ELR (cell line): ENCODE results near the gene SPPL3.
"Not testable (repeated sequence)": the region's sequence is repeated elsewhere in the genome, so short reads cannot be mapped to it uniquely, and the experiment has no call there.

Source experiments
- DNase-seq: peaks from one replicate; pipeline ENCODE4 v3.0.0-alpha.2; 2015; ENCODE audit warnings: low read depth

SPPL3 gene, protein sequence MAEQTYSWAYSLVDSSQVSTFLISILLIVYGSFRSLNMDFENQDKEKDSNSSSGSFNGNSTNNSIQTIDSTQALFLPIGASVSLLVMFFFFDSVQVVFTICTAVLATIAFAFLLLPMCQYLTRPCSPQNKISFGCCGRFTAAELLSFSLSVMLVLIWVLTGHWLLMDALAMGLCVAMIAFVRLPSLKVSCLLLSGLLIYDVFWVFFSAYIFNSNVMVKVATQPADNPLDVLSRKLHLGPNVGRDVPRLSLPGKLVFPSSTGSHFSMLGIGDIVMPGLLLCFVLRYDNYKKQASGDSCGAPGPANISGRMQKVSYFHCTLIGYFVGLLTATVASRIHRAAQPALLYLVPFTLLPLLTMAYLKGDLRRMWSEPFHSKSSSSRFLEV

DNA sequence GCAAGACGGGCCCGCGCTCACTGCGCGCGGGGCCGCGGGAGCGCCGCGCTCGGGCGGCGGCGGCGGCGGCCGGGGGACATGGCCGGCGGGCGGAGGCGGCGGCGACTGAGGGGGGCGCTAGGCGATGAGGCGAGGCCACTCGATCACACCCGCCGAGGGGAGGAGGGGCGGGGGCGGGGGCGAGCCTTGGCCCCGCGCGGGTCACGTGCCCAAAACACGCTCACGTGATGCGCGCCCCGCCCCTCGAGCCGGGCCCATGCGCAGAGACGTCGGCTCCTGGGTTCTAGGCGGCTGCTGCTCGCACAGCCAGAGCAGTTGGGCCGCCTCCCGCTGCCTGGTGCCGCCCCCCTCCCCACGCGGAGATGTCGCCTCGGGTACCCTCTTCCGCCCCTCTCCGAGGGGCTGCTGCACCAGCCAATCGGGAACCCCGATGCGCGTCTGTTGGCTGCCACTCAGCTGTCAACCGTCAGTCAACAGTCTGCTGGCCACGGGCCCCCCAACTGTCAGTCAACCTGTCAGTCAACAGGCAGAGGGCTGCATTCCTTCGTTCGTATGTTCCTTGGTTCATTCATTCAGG is at the start of gene SPPL3:
Gene SPPL3 (minus strand): TSS at position 162 of the 577 bp plus-strand sequence. CDS start 491 bp downstream, outside the sequence.
- DNase-seq, result peak; percentile 91

DNA sequence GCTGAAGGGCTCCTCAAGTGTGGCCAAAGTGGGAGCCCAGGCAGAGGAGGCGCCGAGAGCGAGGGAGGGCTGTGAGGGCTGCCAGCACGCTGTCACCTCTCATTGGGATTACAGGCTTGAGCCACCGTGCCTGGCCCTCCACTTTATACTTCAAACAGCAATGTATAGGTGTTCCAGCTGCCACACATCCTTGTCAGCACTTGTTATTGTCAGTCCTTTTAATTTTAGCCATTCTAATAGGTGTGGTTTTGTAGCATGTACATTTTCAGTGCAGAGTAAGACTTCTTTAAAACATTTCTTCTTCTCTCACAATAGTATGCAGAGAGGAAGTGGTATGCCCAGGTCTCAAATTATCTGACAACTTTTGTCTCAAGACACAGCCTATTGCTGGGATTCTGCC is 46.6 kb upstream of the SPPL3 start:
- no peak for DNase-seq

DNA sequence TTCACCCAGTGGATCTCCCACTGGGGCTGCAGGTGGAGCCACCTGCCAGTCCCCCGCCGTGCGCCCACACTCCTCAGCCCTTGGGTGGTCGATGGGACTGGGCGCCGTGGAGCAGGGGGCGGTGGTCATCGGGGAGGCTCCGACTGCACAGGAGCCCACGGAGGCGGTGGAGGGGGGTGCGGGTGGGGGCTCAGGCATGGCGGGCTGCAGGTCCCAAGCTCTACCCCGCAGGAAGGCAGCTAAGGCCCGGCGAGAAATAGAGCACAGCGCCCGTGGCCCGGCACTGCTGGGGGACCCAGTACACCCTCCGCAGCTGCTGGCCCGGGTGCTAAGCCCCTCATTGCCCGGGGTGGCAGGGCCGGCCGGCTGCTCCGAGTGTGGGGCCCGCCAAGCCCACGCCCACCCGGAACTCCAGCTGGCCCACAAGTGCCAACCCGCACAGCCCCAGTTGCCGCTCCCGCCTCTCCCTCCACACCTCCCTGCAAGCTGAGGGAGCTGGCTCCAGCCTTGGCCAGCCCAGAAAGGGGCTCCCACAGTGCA is 46.2 kb upstream of the SPPL3 start:
- DNase-seq, result not testable (repeated sequence)

DNA sequence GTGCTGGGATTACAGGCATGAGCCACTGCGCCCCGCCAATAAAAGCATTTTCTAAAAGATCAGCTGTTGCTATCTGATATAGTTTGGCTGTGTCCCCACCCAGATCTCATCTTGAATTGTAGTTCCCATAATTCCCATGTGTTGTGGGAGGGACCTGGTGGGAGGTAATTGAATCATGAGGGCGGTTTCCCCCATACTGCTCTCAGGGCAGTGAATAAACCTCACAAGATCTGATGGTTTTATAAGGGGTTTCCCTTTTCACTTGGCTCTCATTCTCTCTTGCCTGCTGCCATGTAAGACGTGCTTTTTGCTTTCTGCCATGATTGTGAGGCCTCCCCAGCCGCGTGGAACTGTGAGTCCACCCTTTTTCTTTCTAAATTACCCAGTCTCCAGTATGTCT is 41.4 kb upstream of the SPPL3 start:
- DNase-seq, result not testable (repeated sequence)

DNA sequence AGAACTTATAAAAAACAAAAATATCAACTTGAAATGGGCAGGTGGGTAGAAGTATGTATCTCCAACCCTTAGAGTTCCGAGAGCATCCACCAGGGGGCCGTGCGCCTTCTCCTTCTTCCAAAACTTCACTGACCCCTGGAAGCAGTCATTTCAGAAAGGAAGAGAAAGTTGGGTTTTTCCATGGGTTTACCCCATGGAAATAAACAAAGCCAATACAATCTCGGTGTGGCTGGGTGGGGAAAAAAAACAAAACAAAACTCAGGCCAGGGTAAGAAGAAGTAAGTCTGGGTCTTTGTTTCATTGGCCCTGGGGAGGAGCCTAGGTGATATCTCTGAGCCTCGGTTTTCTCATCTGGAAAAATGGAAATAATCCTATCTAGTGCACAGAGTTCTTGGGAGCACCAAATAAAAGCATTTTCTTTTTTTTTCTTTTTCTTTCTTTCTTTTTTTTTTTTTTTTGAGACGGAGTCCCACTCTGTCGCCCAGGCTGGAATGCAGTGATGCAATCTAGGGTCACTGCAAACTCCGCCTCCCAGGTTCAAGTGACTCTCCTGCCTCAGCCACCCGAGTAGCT is 40.6 kb upstream of the SPPL3 start:
- peak; percentile 64 for DNase-seq

DNA sequence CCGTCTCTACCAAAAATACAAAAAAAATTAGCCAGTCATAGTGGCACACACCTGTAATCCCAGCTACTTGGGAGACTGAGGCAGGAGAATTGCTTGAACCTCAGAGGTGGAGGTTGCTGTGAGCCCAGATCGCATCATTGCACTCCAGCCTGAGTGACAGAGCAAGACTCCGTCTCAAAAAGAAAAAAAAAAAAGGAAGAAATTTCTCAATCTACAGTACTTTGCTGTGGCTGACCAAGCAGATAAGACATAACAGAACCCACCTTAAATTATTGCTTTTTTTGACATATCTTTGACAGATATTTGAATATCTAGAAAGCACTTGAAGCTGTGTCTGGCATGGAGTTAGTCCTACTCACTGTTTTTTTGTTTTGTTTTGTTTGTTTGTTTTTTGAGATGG is 39.3 kb upstream of the SPPL3 start:
- no peak for DNase-seq

DNA sequence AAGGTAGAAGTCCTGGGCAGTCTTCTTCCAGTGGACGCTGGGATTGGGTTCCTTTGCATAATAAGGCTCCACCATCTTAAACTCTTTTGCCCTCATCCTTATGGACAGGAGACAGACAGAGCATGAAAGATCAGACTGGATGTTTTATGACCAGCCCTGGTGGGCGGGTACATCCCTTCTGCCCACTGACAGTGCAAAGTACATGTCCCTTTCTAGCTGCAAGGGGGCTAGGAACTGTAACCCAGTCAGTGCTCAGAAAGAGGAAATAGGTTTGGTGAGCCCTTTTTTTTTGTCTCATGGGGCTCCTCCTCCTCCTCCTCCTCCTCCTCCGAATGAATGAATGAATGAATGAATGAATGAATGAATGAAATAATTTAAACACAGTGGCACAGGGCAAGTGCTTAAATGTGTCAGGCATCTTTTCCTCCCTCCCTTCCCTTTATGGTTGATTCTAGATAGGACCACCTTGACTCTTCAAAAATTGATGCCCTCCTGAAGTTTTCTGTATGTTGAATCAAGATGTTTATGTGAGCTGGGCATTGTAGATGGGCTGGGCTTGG is 37.8 kb upstream of the SPPL3 start:
- DNase-seq, result no peak

DNA sequence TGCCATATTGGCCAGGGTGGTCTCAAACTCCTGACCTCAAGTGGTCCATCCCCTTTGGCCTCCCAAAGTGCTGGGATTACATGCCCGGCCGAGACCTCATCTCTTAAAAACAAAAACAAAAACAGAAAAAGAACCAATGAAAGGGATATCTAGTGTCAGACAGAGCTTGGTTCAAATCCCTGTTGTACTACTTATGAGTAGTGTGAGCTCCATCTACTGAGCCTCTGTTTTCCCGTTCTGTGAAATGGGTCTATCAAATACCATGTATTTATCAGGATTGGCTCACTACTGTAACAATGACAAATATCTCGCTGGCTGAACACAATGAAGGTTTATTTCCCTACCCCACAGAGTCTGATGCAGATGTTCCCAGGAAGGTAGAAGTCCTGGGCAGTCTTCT is 37.3 kb upstream of the SPPL3 start:
- DNase-seq, result no peak

DNA sequence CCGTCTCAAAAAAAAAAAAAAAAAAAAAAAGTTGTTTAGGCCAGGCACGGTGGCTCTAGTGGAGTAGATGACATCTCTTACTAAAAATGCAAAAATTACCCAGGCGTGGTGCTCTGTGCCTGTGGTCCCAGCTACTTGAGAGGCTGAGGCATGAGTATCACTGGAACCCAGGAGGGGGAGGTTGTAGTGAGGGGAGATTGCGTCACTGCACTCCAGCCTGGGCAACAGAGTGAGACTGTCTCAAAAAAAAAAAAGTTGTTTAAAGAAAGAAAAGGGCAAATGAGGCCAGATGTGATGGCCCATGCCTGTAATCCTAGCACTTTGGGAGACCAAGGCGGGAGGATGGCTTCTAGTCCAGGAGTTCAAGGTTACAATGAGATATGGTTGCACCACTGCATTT is 36.6 kb upstream of the SPPL3 start:
- peak; percentile 24 for DNase-seq

DNA sequence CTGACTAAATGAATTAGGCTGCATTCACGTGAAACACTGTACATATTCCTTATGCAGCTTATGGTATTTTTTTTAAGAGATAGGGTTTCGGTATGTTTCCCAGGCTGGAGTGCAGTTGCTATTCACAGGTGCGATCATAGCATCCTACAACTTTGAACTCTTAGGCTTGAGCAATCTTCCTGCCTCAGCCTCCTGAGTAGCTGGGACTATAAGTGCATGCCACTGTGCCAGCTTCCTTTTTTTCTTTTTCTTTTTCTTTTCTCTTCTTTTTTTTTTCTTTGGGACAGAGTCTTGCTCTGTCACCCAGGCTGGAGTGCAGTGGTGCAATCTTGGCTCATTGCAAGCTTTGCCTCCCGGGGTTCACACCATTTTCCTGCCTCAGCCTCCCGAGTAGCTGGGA is 35.8 kb upstream of the SPPL3 start:
- no peak for DNase-seq

DNA sequence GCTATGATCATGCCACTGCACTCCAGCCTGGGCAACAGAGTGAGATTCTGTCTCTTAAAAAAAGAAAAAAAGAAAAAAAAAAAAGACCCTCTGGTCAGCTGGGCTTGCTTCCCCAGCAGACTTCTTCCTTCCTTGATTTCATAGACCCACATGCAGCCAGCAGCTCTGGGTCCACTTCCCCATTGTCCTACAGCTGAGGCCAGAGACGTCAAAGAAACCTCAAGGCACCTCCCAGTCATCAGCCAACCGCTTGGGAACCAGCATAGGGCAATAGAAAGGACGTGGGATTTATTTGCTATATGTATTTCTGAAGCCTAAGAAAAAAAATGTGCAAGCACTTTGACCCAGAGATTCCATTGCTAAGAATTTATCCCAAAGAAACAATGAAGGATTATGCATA is 35.4 kb upstream of the SPPL3 start:
- no peak for DNase-seq

DNA sequence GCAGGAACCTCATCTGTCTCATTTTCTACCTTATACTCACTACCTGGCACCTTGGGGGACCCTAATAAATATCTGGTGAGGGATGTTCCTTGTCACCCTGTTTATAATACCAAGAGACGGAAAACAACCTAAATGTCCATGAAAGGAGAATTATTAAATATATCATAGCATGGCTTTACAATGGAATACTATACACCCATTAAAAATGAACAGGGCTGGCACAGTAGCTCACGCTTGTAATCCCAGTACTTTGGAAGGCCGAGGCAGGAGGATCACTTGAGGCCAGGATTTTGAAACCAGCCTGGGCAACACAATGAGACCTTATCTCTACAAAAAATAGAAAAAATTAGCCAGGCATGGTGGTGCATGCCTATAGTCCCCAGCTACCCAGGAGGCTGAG is 34.3 kb upstream of the SPPL3 start:
- no peak for DNase-seq

DNA sequence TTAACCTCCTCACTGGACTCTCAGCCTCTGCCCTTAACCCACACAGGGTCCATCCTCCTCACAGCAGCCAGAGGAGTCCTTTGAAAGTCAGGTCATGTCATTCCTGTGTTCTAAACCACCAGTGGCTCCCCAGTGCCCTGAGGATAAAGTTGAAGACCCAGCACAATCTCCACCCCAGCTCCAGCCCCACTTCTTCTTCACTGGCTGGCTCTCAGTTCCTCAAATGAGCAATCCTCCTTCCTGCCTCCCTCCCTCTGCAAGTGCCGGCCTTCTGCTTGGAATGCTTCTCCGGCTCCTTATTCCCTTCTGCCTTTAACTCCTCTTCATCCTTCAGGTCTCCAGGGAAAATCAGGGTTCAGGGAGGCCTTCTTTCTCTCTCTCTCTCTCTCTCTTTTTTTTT is 32.0 kb upstream of the SPPL3 start:
- DNase-seq, result no peak

DNA sequence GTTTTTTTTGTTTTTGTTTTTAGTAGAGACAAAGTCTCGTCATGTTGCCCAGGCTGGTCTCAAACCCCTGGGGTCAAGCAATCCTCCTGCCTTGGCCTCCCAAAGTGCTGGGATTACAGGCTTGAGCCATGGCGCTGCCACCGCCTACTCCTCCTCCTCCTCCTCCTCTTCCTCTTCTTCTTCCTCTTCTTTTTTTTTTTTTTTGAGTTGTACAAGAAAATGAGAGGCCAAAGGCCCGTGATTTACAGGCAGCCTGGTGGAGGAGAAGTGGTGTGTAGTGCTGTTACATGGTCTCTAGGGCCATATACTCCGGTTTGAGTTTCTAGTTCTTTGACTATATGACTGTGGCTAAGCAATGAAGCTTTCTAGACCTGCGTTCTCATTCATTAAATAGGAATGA is 29.6 kb upstream of the SPPL3 start:
- DNase-seq, result no peak

DNA sequence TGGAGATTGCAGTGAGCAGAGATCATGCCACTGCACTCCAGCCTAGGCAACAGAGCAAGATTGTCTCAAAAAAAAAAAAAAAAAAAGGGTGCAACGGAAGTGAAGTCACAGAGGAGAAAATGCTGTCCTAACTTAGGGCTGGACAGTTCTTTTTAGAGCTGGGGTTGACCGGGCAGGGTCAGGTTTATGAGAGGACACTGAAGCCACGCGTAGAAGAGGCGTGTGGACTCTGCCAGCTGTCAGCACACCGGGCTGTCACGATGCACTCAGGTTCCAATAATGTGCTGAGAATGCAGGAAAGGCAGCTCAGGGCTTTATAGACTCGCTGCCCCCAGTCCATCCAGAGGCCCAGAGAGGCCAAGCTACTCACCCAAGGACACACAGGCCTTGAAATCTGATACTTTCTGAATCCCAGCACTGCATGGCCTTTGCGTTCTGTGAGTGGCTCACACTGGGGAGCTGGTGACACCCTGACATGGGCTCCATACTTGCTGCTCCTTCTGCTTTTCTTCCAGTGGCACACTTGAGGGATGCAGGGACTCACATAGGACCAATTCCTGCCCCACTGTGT is 28.9 kb upstream of the SPPL3 start:
- no peak for DNase-seq

DNA sequence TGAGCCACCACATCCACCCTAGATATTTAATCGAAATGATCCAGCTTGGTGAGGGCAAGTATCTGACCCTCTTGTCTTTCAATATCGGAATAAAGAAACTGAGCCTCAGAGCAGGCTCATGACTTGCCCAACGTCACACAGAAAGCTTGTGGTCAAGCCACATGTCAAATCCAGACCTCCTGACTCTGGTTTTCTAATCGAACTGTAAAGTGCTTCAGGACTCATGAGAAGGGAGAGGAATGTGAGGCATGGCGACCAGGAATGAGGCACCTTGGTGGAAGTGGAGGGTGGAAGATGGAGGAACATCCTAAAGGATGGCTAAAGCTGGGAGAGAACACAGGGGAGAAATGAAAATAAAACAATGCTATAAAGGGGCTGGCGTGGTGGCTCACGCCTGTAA is 27.9 kb upstream of the SPPL3 start:
- DNase-seq, result no peak

DNA sequence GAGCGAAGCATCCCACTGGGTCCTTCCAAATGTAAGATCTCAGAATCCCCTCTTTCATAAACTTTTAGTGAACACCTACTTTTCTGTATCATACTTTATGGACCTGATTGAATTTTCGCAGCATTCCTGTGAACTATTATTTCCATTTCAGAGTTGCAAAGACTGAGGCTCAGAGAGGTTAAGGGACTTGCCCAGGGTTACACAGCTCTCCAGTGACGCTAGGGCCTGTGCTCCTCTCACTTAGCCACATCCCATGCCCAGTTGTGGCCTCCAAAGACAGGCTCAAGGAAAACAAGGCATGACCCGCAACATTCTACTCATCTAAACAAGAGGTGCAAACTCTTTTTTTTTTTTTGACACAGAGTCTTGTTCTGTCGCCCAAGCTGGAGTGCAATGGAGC is 25.9 kb upstream of the SPPL3 start:
- no peak for DNase-seq

DNA sequence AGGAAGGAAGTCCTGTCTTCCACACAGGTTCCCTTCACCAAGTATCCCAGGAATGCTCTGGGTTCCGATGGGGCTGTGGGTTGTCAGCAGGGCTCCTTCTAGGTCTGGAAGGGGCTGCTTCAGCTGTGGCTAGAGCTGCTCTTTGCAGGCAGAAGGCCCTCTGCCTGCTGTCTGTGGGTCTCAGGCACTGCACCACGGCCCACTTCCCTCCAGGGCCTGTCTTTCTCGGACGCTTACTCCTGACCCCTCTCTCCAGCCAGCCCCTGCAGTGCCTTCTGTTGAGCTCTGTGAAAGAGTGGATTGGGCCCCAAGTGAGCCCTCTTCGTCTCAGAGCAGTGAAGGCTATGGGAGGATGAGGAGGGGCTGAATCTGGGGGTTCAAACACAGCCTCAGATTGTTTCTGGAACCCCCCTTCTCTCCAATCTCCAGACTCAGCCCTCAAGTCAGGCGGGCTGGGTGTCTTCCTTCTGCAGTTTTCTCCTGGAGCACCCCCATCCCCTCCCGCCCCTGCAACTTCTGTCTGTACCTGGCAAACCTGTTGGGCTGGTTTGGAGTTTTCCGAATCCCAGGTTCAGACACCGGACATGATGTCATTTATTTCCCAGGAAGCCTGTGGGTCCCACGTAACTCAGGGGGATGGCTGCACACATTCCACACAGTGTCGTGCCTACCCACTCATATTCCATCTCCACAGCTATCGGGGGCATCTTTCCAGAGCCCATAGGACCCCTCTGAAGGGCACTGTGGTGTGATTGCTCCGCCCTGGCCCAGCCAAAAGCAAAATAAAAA is 24.9 kb upstream of the SPPL3 start:
- DNase-seq, result no peak

DNA sequence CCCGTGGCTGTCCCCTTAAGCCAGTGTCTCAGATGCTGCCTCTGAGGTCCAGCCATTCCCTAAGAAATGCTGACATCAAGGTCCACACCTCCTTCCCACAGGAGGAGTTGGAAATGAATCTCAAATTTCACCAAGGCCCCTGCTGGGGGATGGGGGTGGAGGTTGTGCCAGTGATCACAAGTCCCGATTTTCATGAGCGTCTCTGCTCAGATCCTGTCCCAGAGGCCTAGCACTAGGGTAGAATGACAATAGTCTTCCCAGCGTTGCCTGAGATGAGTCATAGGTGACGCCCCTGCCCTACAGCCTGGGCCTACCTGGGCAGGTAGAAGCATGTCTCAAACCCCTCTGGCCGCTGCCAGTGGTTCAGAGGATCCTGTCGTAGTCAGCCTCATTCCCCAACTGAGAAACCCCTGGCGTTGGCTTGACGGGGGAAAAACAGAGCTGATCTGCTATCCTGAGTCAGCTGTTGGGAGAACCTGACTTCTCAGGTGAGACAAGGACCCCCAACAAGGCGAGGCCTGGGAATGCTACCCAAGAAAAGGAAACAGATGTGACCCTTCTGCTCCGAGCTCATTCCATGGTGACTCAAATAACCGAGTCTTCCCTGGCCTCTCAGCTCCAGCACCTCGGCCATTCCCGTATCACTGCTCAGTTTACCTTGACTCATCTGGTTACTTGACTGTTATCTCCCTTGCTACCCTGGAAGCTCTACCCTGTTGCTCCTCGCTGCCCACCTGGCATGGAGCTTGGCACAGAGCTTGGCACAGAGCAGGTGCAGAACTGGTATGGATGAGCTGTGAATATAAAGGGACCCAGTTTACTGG is 21.8 kb upstream of the SPPL3 start:
- no peak for DNase-seq

DNA sequence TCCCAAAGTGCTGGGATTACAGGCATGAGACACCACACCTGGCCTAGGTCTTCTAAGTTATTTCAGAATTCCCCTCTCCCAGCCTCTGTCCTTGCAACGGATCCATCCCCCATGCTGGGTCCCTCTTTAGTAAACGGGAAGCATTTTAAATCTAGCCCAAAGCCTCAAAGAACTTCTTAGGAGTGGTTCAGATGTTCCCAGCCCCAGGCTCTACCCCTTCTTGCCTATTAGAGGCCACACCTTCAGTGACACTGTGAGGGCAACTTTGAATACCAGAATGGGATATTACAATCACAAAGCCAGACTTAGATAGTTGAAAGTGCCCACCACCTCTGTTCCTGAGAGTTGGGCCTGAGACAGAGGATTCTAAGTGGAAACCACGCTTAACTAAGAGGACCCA is 18.1 kb upstream of the SPPL3 start:
- DNase-seq, result no peak

DNA sequence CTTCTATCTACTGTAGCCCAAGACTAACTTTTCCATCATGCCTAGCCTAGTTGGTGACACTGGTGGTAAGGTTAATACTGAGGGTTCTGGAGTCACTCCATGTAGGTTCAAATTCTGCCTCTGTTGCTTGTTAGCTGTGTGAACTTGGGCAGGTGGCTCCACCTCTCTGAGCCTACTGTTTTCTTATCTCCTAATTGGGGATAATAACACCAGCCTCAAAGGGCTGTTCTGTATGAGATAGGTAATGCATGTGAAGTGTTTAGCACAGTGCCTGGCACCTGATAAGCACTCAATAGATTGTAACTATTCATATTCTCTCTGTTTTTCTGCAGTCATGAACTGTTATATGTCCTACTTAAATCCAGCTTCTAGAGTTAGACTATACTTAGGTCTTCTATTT is 17.5 kb upstream of the SPPL3 start:
- DNase-seq, result no peak
